Bronchial epithelial cell (primary cell): ENCODE results near the gene KIAA0513. TPM values are rescaled to one million over a fixed set of nuclear protein-coding genes. Genes with fewer than 3 reads are reported as not detected.

ENCODE experiments used
- DNase-seq: peaks from one replicate; pipeline ENCODE4 v3.0.0-alpha.2; 2010; ENCODE audit warnings: low read depth
- FAIRE-seq: peaks from 2 replicates; lab custom pipeline; 2011; peaks lifted over from hg19 to GRCh38; lab: Jason Lieb, UNC
- H3K27me3 ChIP-seq: 2 replicates; pipeline ENCODE4 v1.5.1; 2011; ENCODE audit warnings: low read length; ENCODE audit not compliant: control insufficient read depth, insufficient read depth
- H3K36me3 ChIP-seq: 2 replicates; pipeline ENCODE4 v1.5.1; 2011; ENCODE audit warnings: low read length; ENCODE audit not compliant: control insufficient read depth, insufficient read depth
- H3K4me3 ChIP-seq: 2 replicates; pipeline ENCODE4 v1.5.1; 2011; ENCODE audit warnings: mild to moderate bottlenecking, low read depth, low read length, control low read depth
- total RNA-seq: library from RNA; depleted of rRNA; stranded (reverse); fragments of >200 nt; gene quantifications from 2 replicates; pipeline ENCODE4 v1.2.1, GENCODE V29; 2014
- TF ChIP-seq, protein P1 (sequence below): IDR thresholded peaks from 2 replicates; pipeline ENCODE4 v1.5.1; 2011; ENCODE audit warnings: mild to moderate bottlenecking, moderate library complexity, low read length, control low read depth, inconsistent platforms; ENCODE audit not compliant: insufficient read depth, severe bottlenecking

The KIAA0513 gene
- total RNA-seq, 1 donor from 2014 or later: 7.1 TPM

DNA sequence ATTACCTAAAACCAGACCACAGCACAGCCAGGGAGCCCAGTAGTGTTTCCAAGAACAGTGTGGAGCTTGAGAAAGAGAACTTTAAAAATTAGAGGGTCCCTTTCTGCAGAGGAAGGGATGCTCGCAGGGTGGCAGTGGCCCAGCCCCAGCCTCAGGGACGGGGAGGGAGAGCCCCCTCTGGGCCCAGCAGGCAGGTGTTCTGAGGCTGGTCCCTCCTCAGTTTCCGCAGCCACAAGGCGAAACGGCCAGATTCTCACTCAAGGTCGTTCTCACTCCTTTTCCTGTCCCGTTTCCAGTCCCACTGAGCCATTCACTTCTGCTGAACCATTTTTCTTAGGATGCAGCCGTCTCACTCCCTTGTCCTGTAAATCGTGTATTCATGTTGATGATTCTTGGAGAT, 64.7 kb downstream of the KIAA0513 start:
- peaks cover 2% of the 10 kb centered on the region for H3K36me3 ChIP-seq
- no peak overlapping the region for H3K4me3 ChIP-seq
- DNase-seq (no peak), FAIRE-seq (no peak)
- TF ChIP-seq, protein P1, sequence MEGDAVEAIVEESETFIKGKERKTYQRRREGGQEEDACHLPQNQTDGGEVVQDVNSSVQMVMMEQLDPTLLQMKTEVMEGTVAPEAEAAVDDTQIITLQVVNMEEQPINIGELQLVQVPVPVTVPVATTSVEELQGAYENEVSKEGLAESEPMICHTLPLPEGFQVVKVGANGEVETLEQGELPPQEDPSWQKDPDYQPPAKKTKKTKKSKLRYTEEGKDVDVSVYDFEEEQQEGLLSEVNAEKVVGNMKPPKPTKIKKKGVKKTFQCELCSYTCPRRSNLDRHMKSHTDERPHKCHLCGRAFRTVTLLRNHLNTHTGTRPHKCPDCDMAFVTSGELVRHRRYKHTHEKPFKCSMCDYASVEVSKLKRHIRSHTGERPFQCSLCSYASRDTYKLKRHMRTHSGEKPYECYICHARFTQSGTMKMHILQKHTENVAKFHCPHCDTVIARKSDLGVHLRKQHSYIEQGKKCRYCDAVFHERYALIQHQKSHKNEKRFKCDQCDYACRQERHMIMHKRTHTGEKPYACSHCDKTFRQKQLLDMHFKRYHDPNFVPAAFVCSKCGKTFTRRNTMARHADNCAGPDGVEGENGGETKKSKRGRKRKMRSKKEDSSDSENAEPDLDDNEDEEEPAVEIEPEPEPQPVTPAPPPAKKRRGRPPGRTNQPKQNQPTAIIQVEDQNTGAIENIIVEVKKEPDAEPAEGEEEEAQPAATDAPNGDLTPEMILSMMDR: no peak
- no peaks in the 10 kb centered on the region for H3K27me3 ChIP-seq

DNA sequence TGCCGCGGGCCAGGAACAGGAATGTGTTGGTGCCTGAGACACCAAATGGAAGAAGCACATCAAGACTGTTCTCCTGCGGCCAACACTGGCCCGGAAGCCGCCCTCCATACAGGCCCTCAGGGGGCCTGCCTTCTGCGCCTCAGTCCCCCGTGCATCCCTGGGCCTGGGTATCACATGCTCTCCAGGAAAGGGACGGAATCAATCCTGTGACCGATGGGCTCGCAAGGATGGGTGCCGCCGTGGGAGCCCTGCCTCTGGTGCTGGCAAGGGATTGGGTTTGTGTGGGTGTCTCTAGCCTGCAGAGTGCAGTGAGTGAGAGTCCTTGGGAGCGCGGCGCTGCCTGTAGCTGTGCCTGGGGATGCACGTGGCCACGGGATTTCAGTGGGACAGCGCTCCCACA, 65.3 kb downstream of the KIAA0513 start:
- peaks cover 2% of the 10 kb centered on the region for H3K36me3 ChIP-seq
- TF ChIP-seq, protein P1: no peak
- FAIRE-seq (no peak), DNase-seq (no peak)
- H3K27me3 ChIP-seq: no peaks in the 10 kb centered on the region
- H3K4me3 ChIP-seq: no peak overlapping the region

- FAIRE-seq (no peak), DNase-seq (no peak)
- TF ChIP-seq, protein P1: no peak
- Histone ChIP-seq H3K36me3 (no peaks in the 10 kb centered on the region), H3K4me3 (no peak overlapping the region), H3K27me3 (no peaks in the 10 kb centered on the region)
Observed at GRCh38 chr16:85093705-85094104, 66.1 kb downstream of the KIAA0513 start.

DNA sequence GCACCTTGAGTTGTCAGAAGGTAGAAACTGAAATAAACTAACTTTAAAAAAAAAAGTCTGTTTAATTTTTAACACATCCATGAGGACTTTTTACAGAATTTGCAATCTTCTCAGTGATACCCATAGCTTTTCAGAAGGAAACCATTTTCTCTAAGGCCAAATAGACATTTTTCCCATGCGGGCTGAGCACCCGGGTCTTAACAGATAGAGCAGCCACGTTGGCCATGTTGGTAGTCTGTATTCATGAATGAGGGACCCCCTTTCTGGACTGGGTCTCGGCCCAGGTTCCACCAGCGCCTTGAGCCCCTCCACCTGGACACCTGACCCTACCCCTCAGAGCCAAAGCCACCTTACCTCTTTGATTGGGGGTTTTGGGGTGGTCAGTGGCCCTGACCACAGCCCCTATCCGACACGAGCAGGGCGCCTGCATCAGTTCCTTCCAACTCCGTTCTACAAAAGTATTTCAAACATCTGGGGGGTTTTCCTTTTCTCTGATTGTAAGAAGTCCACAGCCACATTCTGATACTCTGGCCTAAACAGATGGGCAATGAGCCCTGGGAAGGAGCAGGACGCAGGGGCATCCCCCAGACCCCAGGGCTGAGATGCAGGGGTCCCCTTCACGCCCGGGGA, 66.7 kb downstream of the KIAA0513 start:
- no peaks in the 10 kb centered on the region for H3K27me3 ChIP-seq
- no peaks in the 10 kb centered on the region for H3K36me3 ChIP-seq
- TF ChIP-seq, protein P1: no peak
- no peak overlapping the region for H3K4me3 ChIP-seq
- FAIRE-seq (no peak), DNase-seq (no peak)

- H3K4me3 ChIP-seq: no peak overlapping the region
- H3K36me3 ChIP-seq: no peaks in the 10 kb centered on the region
- FAIRE-seq: no peak
- DNase-seq: no peak
- TF ChIP-seq, protein P1: no peak
- H3K27me3 ChIP-seq: no peaks in the 10 kb centered on the region
Observed at GRCh38 chr16:85094812-85095211, 67.2 kb downstream of the KIAA0513 start.

DNA sequence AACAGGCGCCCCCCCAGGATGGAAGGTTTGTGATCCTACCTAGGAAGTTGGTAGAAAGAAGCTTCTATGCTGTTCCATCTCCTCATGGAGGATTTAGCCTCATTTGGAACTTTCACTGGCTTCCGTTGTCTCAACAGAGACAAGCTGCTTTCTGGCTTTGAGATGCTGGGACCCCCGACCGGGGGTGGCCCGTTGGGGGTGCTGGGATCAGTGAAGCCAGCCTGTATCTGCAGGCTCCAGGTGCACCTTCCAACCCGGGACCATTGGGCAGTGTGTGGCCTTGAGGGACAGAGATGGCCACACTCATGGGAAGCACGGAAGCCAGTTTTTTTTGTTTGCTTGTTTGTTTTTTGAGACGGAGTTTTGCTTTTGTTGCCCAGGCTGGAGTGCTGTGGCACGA, 69.3 kb downstream of the KIAA0513 start:
- Histone ChIP-seq H3K36me3 (no peaks in the 10 kb centered on the region), H3K27me3 (no peaks in the 10 kb centered on the region), H3K4me3 (no peak overlapping the region)
- DNase-seq (no peak), FAIRE-seq (no peak)
- TF ChIP-seq, protein P1: no peak
